HL-60/S4 treated with phorbol 12-myristate 13-acetate at 8.2 ng/mL for 4 days and 3 days (cell line): ENCODE data around the gene SNX22.

Experiments
- in situ Hi-C: fragments of 300-500 bp; cut with MboI; formaldehyde crosslinking; loops from 2 replicates; pipeline ENCODE4 v1.15.0; 2022; ENCODE audit warnings: low sequenced_read_pairs

The SNX22 gene

DNA sequence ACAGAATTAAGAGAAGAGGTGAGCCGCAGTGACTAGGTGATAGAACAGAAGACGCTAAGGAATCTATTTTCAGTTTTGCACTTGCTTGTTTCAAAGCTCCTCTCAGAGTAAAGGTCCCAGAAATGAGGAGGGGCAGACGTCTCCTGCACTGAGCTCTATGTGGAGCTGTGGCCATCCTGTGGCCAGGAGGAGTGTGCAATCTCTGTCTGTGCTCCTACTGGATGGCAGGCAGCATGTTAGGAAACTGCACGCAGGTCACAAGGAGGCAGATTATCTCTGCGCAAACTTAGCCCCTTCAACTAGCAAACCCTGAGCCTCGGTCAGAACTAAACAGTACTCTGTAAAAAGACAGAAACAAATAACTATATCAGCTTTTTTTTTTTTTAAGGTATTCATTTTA lies 42.4 kb downstream of the SNX22 start:
- in situ Hi-C loops: no loop called here

- in situ Hi-C loops: no loop called here
Observed at GRCh38 chr15:64197425-64197824, 45.9 kb downstream of the SNX22 start.

DNA sequence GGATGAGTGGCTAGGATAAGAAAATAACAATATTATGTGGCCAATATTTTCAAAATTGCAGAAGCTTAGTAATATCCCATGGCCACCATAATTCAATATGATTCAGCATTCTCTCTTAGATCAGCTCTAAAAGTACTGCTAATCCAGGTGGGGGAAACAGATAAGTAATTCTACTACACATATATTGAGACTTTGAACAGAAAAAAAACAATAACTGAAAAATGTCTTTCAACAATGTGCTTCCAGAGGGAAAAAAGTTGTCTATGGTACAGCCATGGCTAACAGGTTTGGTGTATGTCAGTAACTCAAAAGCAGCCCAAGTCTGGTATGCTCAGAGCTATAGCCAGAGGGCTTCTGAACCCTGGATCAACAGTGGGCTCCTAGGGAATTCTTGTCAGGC lies 53.7 kb downstream of the SNX22 start:
- in situ Hi-C loops: no loop called here
